Natural killer cell (primary cell): ENCODE measurements around the gene CAMTA1. TPM values are rescaled to one million over a fixed set of nuclear protein-coding genes. Genes with fewer than 3 reads are reported as not detected.

Experiments
- ATAC-seq, 3 donors: fragments of 150-1000 bp in 2 of 3; fragments of 200-7000 bp in 1 of 3; cut with Tn5 transposase; 1 replicate in 1 of 3; 2 replicates in 2 of 3; pipeline ENCODE4 v1.10.0; 2021; ENCODE audit warnings: mild to moderate bottlenecking in 2 of 3, moderate library complexity in 2 of 3
- DNase-seq, 2 donors: peaks; one replicate each; pipeline versions ENCODE4 v3.0.0 to v3.0.0-alpha.2; 2013 to 2021; ENCODE audit warnings: mixed read lengths in 1 of 2
- H3K27ac ChIP-seq: one replicate; pipeline ENCODE4 v1.5.1; 2013; ENCODE audit warnings: mild to moderate bottlenecking, low read length
- H3K27me3 ChIP-seq: one replicate; pipeline ENCODE4 v1.6.1; 2013; ENCODE audit warnings: low read length; ENCODE audit not compliant: control insufficient read depth, insufficient read depth
- H3K36me3 ChIP-seq: one replicate; pipeline ENCODE4 v1.6.1; 2013; ENCODE audit warnings: low read length; ENCODE audit not compliant: control insufficient read depth, insufficient read depth
- H3K4me1 ChIP-seq: one replicate; pipeline ENCODE4 v1.6.1; 2013; ENCODE audit warnings: low read length; ENCODE audit not compliant: control insufficient read depth, insufficient read depth
- H3K4me3 ChIP-seq: one replicate; pipeline ENCODE4 v1.5.1; 2013; ENCODE audit warnings: low read length
- H3K9me3 ChIP-seq: one replicate; pipeline ENCODE4 v1.6.1; 2013; ENCODE audit warnings: low read length; ENCODE audit not compliant: control insufficient read depth, insufficient read depth
- H3K27ac Mint-ChIP-seq, 2 donors: one replicate each; pipeline ENCODE4 v1.8.0; 2022; ENCODE audit warnings: mild to moderate bottlenecking in 2 of 2, mixed read lengths in 2 of 2, moderate library complexity in 1 of 2
- H3K27me3 Mint-ChIP-seq, 2 donors: one replicate each; pipeline ENCODE4 v1.8.0; 2022; ENCODE audit warnings: low read depth in 2 of 2, mixed read lengths in 2 of 2
- H3K36me3 Mint-ChIP-seq: one replicate; pipeline ENCODE4 v1.8.0; 2022; ENCODE audit warnings: mixed read lengths
- H3K4me1 Mint-ChIP-seq, 2 donors: one replicate each; pipeline ENCODE4 v1.8.0; 2022; ENCODE audit warnings: mixed read lengths in 2 of 2
- H3K4me3 Mint-ChIP-seq: one replicate; pipeline ENCODE4 v1.8.0; 2022; ENCODE audit warnings: mild to moderate bottlenecking, moderate library complexity, mixed read lengths
- H3K9me3 Mint-ChIP-seq, 2 donors: one replicate each; pipeline ENCODE4 v1.8.0; 2022; ENCODE audit warnings: mixed read lengths in 2 of 2
- CTCF ChIP-seq: fragments of 200-600 bp; IDR thresholded peaks from one replicate; pipeline ENCODE4 v1.8.0; 2022; ENCODE audit warnings: antibody characterized with exemption
- WGBS: methylation state at CpG from one replicate; pipeline ENCODE4 v1.1.7; 2013; ENCODE audit warnings: missing lambda C conversion rate; ENCODE audit not compliant: insufficient coverage; 5-methylcytosine and 5-hydroxymethylcytosine counted together
- intact Hi-C: fragments of 100-400 bp; cut with micrococcal nuclease; formaldehyde crosslinking; loops from one replicate; pipeline ENCODE4 v1.14.2; 2022
- total RNA-seq, 4 donors: library from RNA; stranded (reverse); fragments of 120-200 nt in 1 of 4; gene quantifications; one replicate each; pipeline versions ENCODE4 v1.2.3 to v1.2.4, GENCODE V29; 2013 to 2022

CAMTA1 gene
- total RNA-seq, 3 donors from 2014 or later (not counting 1 experiment from before 2014, with no cell fraction given): 40.6 to 53.3 (median 44.9) TPM

- Mint-ChIP-seq H3K9me3 (no peaks in the 10 kb centered on the region), H3K27ac (no peak overlapping the region), H3K4me3 (no peak overlapping the region), H3K4me1 (no peaks in the 10 kb centered on the region), H3K27me3 (peaks cover 2 to 38% of the 10 kb centered on the region in 2 donors), H3K36me3 (no peaks in the 10 kb centered on the region)
- H3K36me3 ChIP-seq: no peaks in the 10 kb centered on the region
- no peak overlapping the region for H3K4me3 ChIP-seq
- H3K27ac ChIP-seq: no peak overlapping the region
- H3K9me3 ChIP-seq: no peaks in the 10 kb centered on the region
- intact Hi-C loops: no loop called here
- no peaks in the 10 kb centered on the region for H3K27me3 ChIP-seq
- no peaks in the 10 kb centered on the region for H3K4me1 ChIP-seq
- no peak for TF ChIP-seq CTCF
- DNase-seq (no peak), ATAC-seq (no peak)
- WGBS: 90% methylated on average over 13 of the region's 13 CpGs
Measured at GRCh38 chr1:7248549-7249199, 463.4 kb downstream of the CAMTA1 start.

GRCh38 chr1:7249516-7249915 lies 464.3 kb downstream of the CAMTA1 start:
- TF ChIP-seq CTCF: no peak
- intact Hi-C loops: no loop called here
- Mint-ChIP-seq H3K27ac (no peak overlapping the region), H3K4me3 (no peak overlapping the region), H3K36me3 (no peaks in the 10 kb centered on the region), H3K9me3 (no peaks in the 10 kb centered on the region), H3K27me3 (peaks cover 2 to 46% of the 10 kb centered on the region in 2 donors), H3K4me1 (no peaks in the 10 kb centered on the region)
- Histone ChIP-seq H3K4me1 (no peaks in the 10 kb centered on the region), H3K9me3 (no peaks in the 10 kb centered on the region), H3K27me3 (no peaks in the 10 kb centered on the region), H3K36me3 (no peaks in the 10 kb centered on the region), H3K27ac (no peak overlapping the region), H3K4me3 (no peak overlapping the region)
- DNase-seq: no peak
- WGBS: 72% methylated on average over 2 of the region's 3 CpGs
- no peak for ATAC-seq

- Histone ChIP-seq H3K36me3 (no peaks in the 10 kb centered on the region), H3K9me3 (no peaks in the 10 kb centered on the region), H3K4me3 (no peak overlapping the region), H3K4me1 (no peaks in the 10 kb centered on the region), H3K27me3 (no peaks in the 10 kb centered on the region), H3K27ac (no peak overlapping the region)
- H3K36me3 Mint-ChIP-seq: no peaks in the 10 kb centered on the region
- no peak for ATAC-seq
- DNase-seq: no peak
- no peaks in the 10 kb centered on the region for H3K9me3 Mint-ChIP-seq
- no peak for TF ChIP-seq CTCF
- intact Hi-C loops: no loop called here
- H3K27ac Mint-ChIP-seq: no peak overlapping the region
- WGBS: 88% methylated on average over 10 of the region's 10 CpGs
- no peak overlapping the region for H3K4me3 Mint-ChIP-seq
- H3K4me1 Mint-ChIP-seq: no peaks in the 10 kb centered on the region
- H3K27me3 Mint-ChIP-seq: peaks cover 2 to 46% of the 10 kb centered on the region in 2 donors
Measured at GRCh38 chr1:7250176-7250575, 464.9 kb downstream of the CAMTA1 start.
